K562 (cell line): ENCODE data around the gene CRELD2. TPM values are rescaled to one million over a fixed set of nuclear protein-coding genes. Genes with fewer than 3 reads are reported as not detected.
A peak's percentile ranks its signal among the peaks of the same experiment; 100 is the strongest.

Source experiments
- GTF2F1 ChIP-seq: IDR thresholded peaks from 2 replicates; pipeline ENCODE4 v1.6.1; 2011; ENCODE audit warnings: low read depth, low read length, improper control_type of control experiment
- LARP7 ChIP-seq: fragments of 450-650 bp; IDR thresholded peaks from 2 replicates; pipeline ENCODE4 v1.6.1; 2016
- MAFK ChIP-seq: IDR thresholded peaks from 2 replicates; pipeline ENCODE4 v1.6.1; 2011; ENCODE audit warnings: low read length, improper control_type of control experiment
- NCOA2 ChIP-seq, 2 experiments: fragments of 450-650 bp; IDR thresholded peaks; 2 replicates each; pipeline ENCODE4 v1.6.1; 2018; ENCODE audit warnings: mild to moderate bottlenecking in 2 of 2, moderate library complexity in 1 of 2; ENCODE audit not compliant: partially characterized antibody in 2 of 2
- ZBTB11 ChIP-seq, 3 experiments: fragments of 200-800 bp in 1 of 3; fragments of 250-450 bp in 1 of 3; fragments of 450-650 bp in 1 of 3; sonication (Bioruptor Pico) in 1 of 3; sonication (Bioruptor generic) in 1 of 3; formaldehyde crosslinking in 1 of 3; IDR thresholded peaks; 2 replicates each; pipeline versions ENCODE4 v1.6.1 to v1.8.0; 2016 to 2022; ENCODE audit warnings: mild to moderate bottlenecking in 2 of 3, missing genetic modification characterization in 2 of 3, missing compliant biosample characterization in 1 of 3, moderate library complexity in 1 of 3
- ZNF395 ChIP-seq: fragments of 200-800 bp; sonication (Bioruptor generic); IDR thresholded peaks from 2 replicates; pipeline ENCODE4 v1.6.1; 2017; ENCODE audit warnings: missing genetic modification characterization, missing compliant biosample characterization
- ZNF655 ChIP-seq: fragments of 250-450 bp; sonication (Bioruptor Pico); IDR thresholded peaks from 2 replicates; pipeline ENCODE4 v1.5.0; 2021
- polyA plus RNA-seq, 8 experiments: library from polyadenylated mRNA; depleted of rRNA in 4 of 8; stranded (reverse) in 5 of 8; unstranded in 3 of 8; fragments of >200 nt; fragmentation: Nextera tagmentation in 2 of 8; fragmentation: Illumina TruSeq in 1 of 8; extraction: Ambion mirVana in 2 of 8; extraction: Trizol in 1 of 8; gene quantifications; 2 replicates each; pipeline versions ENCODE4 v1.2.1 to v1.2.3, GENCODE V29; 2011 to 2014; ENCODE audit warnings: inconsistent platforms in 1 of 8, missing spikeins in 1 of 8
- total RNA-seq, 7 experiments: library from RNA; depleted of rRNA in 6 of 7; stranded (reverse); fragments of >200 nt in 6 of 7; fragmentation: Illumina TruSeq in 2 of 7; extraction: Trizol in 2 of 7; gene quantifications; 2 replicates each; pipeline versions ENCODE4 v1.2.1 to v1.2.3, GENCODE V29; 2011 to 2021; ENCODE audit warnings: low replicate concordance in 1 of 7
- TF ChIP-seq, protein P1 (sequence below): fragments of 450-650 bp; IDR thresholded peaks from 2 replicates; pipeline ENCODE4 v1.6.1; 2016

CRELD2 gene
- total and polyA plus RNA-seq, 9 of the 15 experiments (the other 6 are each of a cell fraction or from before 2014, with no cell fraction given) = 0.96 to 25.3 (median 8.8) TPM

DNA sequence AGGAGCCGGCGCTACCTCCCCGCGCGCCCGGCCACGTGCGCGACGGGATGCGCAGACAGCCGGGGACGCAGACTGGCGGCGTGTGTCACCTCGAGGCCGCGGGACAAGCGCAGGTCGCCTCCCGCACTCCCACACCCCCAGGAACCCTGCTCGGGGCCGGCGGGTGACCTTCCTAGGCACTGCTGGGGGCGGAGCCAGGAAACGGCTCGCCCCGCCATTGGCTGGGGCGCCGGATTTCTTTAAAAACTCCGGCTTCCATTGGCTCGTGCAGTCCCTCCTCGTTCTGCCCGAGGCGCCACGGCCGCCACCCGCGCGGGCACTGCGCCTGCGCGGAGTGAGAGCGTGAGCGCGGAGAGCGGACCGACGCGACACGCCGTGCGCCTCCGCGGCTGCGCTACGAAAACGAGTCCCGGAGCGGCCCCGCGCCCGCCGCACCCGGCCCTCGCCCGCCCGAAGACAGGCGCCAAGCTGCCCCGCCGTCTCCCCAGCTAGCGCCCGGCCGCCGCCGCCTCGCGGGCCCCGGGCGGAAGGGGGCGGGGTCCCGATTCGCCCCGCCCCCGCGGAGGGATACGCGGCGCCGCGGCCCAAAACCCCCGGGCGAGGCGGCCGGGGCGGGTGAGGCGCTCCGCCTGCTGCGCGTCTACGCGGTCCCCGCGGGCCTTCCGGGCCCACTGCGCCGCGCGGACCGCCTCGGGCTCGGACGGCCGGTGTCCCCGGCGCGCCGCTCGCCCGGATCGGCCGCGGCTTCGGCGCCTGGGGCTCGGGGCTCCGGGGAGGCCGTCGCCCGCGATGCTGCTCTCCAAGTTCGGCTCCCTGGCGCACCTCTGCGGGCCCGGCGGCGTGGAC, 41.9 kb downstream of the CRELD2 start, which contains the start of gene PIM3 (continued):
- TF ChIP-seq ZNF655 (CRISPR knock-in tag) = no peak
- no peak for TF ChIP-seq NCOA2 (IDR thresholded peaks at IDR 0.05; ENCODE audit: partially characterized antibody in 2 of 2)
- no peak for TF ChIP-seq MAFK
- TF ChIP-seq ZNF395 (CRISPR knock-in tag) = no peak
- no peak for TF ChIP-seq LARP7
- TF ChIP-seq GTF2F1 = no peak
- TF ChIP-seq, protein P1, sequence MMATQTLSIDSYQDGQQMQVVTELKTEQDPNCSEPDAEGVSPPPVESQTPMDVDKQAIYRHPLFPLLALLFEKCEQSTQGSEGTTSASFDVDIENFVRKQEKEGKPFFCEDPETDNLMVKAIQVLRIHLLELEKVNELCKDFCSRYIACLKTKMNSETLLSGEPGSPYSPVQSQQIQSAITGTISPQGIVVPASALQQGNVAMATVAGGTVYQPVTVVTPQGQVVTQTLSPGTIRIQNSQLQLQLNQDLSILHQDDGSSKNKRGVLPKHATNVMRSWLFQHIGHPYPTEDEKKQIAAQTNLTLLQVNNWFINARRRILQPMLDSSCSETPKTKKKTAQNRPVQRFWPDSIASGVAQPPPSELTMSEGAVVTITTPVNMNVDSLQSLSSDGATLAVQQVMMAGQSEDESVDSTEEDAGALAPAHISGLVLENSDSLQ = no peak
- TF ChIP-seq ZBTB11 (CRISPR knock-in tag; IDR thresholded peaks at IDR 0.05) = peak in 1 of 3 experiments; percentile 77; a peak in 2 of 6 replicates
